ENCODE results near the gene AP1M1. TPM values are rescaled to one million over a fixed set of nuclear protein-coding genes. Genes with fewer than 3 reads are reported as not detected.
A peak's percentile ranks its signal among the peaks of the same experiment; 100 is the strongest.

Gene AP1M1
- total RNA-seq, 1 experiment from 2014 or later, result 52.8 TPM

DNA sequence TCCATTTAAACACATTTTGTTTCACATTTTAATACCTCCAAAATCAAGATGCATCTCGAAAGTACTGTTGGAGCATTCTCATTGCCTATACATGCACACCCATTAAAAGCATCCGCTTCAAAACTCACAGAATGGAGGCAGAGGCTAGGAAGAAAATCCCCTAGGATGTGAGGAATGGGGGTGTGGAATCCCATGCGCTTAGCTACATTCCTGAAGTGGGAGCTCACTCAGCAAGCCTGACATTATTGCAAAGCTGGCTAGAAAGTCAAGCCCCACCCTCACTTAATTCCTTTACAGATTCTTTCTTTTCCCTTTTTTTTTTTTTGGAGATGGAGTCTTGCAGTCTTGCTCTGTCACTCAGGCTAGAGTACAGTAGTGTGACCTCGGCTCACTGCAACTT, 17.1 kb upstream of the AP1M1 start:
- no peaks in the 10 kb centered on the region for H3K27me3 ChIP-seq (ENCODE audit: insufficient read depth, low read depth)
- peaks cover 35% of the 10 kb centered on the region for H3F3A ChIP-seq (ENCODE audit: insufficient read depth, low read depth)
- peaks cover 4% of the 10 kb centered on the region for H3K79me2 ChIP-seq (ENCODE audit: low read depth)
- no peaks in the 10 kb centered on the region for H4K20me1 ChIP-seq (ENCODE audit: insufficient read depth)
- intact Hi-C loops (cut with micrococcal nuclease; ENCODE audit: unreplicated experiment), result loop anchor here (2.0 to 10.0 kb wide), 2 partner anchors 38 to 246 kb away; partner anchors contain the start of genes CYP4F11 and HSH2D
- H3K9me2 ChIP-seq (ENCODE audit: insufficient read depth), result no peaks in the 10 kb centered on the region
- H3K9me3 ChIP-seq (ENCODE audit: insufficient read depth, low read depth), result no peaks in the 10 kb centered on the region
- H3K27ac ChIP-seq, result peak overlapping the region; percentile 61
- no peaks in the 10 kb centered on the region for H3K36me3 ChIP-seq (ENCODE audit: low read depth)
- DNase-seq, result peak; percentile 51 to 83
- ChIA-PET POLR2A (ENCODE audit: unreplicated experiment) (interaction anchor here (0.7 kb wide), 2 partner anchors 103 to 108 kb away, joined by 3 to 14 read pairs; no protein-coding TSS in a partner anchor), CTCF (interaction anchor here (0.6 to 1.1 kb wide), 2 partner anchors 155 to 349 kb away, joined by 3 read pairs; no protein-coding TSS in a partner anchor)
- peak overlapping the region; percentile 18; the same call in 1 of the 2 replicates for H3K4me2 ChIP-seq
- BruUV-seq (replicated peaks), result no TSS peak
- H3K4me3 ChIP-seq, result no peak overlapping the region
- no peak overlapping the region for H2AFZ ChIP-seq
- peaks cover 23% of the 10 kb centered on the region for H3K4me1 ChIP-seq (replicated peaks; ENCODE audit: insufficient read depth)
- TF ChIP-seq EZH2 (IDR thresholded peaks at IDR 0.05; ENCODE audit: low read depth), result no peak
- no peak for TF ChIP-seq CTCF (conservative IDR thresholded peaks at IDR 0.05)

DNA sequence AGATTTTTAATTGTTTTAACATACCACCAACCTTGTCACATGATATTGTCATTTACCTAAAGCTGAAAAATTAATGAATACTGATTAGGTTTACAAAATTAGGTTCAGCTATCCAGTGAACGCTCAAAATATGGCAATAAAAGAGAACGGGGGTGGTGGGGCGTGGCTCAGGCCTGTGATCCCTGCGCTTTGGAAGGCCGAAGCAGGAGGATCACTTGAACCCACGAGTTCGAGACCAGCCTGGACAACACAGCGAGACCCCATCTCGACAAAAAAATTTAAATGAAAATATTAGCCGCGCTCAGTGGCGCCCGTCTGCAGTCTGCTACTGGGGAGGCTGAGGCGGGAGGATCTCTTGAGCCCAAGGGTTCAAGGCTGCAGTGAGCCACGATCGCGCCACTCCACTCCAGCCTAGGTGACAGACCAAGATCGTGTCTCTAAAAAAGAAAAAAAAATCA, 13.0 kb upstream of the AP1M1 start:
- DNase-seq, result peak in 1 of 2 experiments; percentile 29
- H3K79me2 ChIP-seq (ENCODE audit: low read depth), result peaks cover 34% of the 10 kb centered on the region
- no peak for TF ChIP-seq CTCF (conservative IDR thresholded peaks at IDR 0.05)
- TF ChIP-seq EZH2 (IDR thresholded peaks at IDR 0.05; ENCODE audit: low read depth), result no peak
- no peaks in the 10 kb centered on the region for H3K9me3 ChIP-seq (ENCODE audit: insufficient read depth, low read depth)
- BruUV-seq (replicated peaks), result TSS peak; percentile 93
- peak overlapping the region; percentile 87; the same call in 1 of the 2 replicates for H3K4me3 ChIP-seq
- ChIA-PET CTCF (interaction anchor here (0.6 to 0.9 kb wide), 3 partner anchors 13 to 202 kb away, joined by 3 to 8 read pairs (median 3); partner anchors contain the start of gene AP1M1), POLR2A (ENCODE audit: unreplicated experiment) (interaction anchor here (0.5 to 1.2 kb wide), 8 partner anchors 9 to 373 kb away, joined by 3 to 20 read pairs (median 4); partner anchors contain the start of genes AP1M1 and HSH2D)
- no peaks in the 10 kb centered on the region for H3K9me2 ChIP-seq (ENCODE audit: insufficient read depth)
- intact Hi-C loops (cut with micrococcal nuclease; ENCODE audit: unreplicated experiment), result loop anchor here (10.0 kb wide), 1 partner anchor 250 kb away; the partner anchor contains the start of gene CYP4F11
- no peaks in the 10 kb centered on the region for H3K27me3 ChIP-seq (ENCODE audit: insufficient read depth, low read depth)
- H3K4me2 ChIP-seq, result peak overlapping the region; percentile 83
- peak overlapping the region; percentile 87 for H2AFZ ChIP-seq
- H3K4me1 ChIP-seq (replicated peaks; ENCODE audit: insufficient read depth), result peaks cover 30% of the 10 kb centered on the region
- 0 out of 2 replicates have a peak overlapping the region, but pooled peaks have one; percentile 12 for H3K27ac ChIP-seq
- H4K20me1 ChIP-seq (ENCODE audit: insufficient read depth), result 0 out of 2 replicates have a peak, but pooled peaks cover 4% of the 10 kb centered on the region
- peaks cover 10% of the 10 kb centered on the region for H3K36me3 ChIP-seq (ENCODE audit: low read depth)
- H3F3A ChIP-seq (ENCODE audit: insufficient read depth, low read depth), result peaks cover 38% of the 10 kb centered on the region

GRCh38 chr19:16185123-16185767, 12.5 kb upstream of the AP1M1 start, which contains the start of gene FAM32A:
FAM32A (plus strand) TSS chr19:16185410; CDS start chr19:16185443, 33 bp downstream.
- intact Hi-C loops (cut with micrococcal nuclease; ENCODE audit: unreplicated experiment), result loop anchor here (10.0 kb wide), 1 partner anchor 250 kb away; the partner anchor contains the start of gene CYP4F11
- H3K79me2 ChIP-seq (ENCODE audit: low read depth), result peaks cover 34% of the 10 kb centered on the region
- H3F3A ChIP-seq (ENCODE audit: insufficient read depth, low read depth), result peaks cover 36% of the 10 kb centered on the region
- peaks cover 25% of the 10 kb centered on the region for H3K4me1 ChIP-seq (replicated peaks; ENCODE audit: insufficient read depth)
- BruUV-seq (replicated peaks), result no TSS peak
- POLR2A ChIA-PET (ENCODE audit: unreplicated experiment), result interaction anchor here (0.5 to 1.2 kb wide), 9 partner anchors 9 to 374 kb away, joined by 3 to 28 read pairs (median 5); partner anchors contain the start of gene AP1M1
- H3K4me3 ChIP-seq, result peak within 1 kb of the TSS; percentile 87
- H3K4me2 ChIP-seq, result peak within 1 kb of the TSS; percentile 83
- H3K36me3 ChIP-seq (ENCODE audit: low read depth), result peaks cover 10% of the 10 kb centered on the region
- TF ChIP-seq CTCF (conservative IDR thresholded peaks at IDR 0.05) (no peak), EZH2 (IDR thresholded peaks at IDR 0.05; ENCODE audit: low read depth) (no peak)
- H2AFZ ChIP-seq, result peak within 1 kb of the TSS; percentile 87
- CTCF ChIA-PET, result interaction anchor here (0.5 to 0.9 kb wide), 5 partner anchors 10 to 749 kb away, joined by 3 to 8 read pairs (median 3); partner anchors contain the start of gene AP1M1
- H3K9me3 ChIP-seq (ENCODE audit: insufficient read depth, low read depth), result no peaks in the 10 kb centered on the region
- 0 out of 2 replicates have a peak, but pooled peaks cover 4% of the 10 kb centered on the region for H4K20me1 ChIP-seq (ENCODE audit: insufficient read depth)
- H3K27me3 ChIP-seq (ENCODE audit: insufficient read depth, low read depth), result no peaks in the 10 kb centered on the region
- H3K9me2 ChIP-seq (ENCODE audit: insufficient read depth), result no peaks in the 10 kb centered on the region
- DNase-seq, result peak; percentile 98 to 99
- peak within 1 kb of the TSS; percentile 19; the same call in 1 of the 2 replicates for H3K27ac ChIP-seq

Data from PC-9 (cell line).